Uterus (tissue), 2 donors: ENCODE results near the gene CNTN1.

ENCODE experiments used
- POLR2A ChIP-seq, 2 donors: fragments of 450-650 bp; IDR thresholded peaks; one replicate each; pipeline ENCODE4 v1.6.1; 2016; ENCODE audit warnings: antibody characterized with exemption in 2 of 2, mild to moderate bottlenecking in 1 of 2, moderate library complexity in 1 of 2
- TF ChIP-seq, protein P1 (sequence below), 4 experiments: fragments of 200-600 bp in 2 of 4; fragments of 450-650 bp in 2 of 4; sonication (generic) in 2 of 4; IDR thresholded peaks; one replicate each; pipeline ENCODE4 v1.5.1; 2016 to 2019; ENCODE audit warnings: antibody characterized with exemption in 4 of 4, mild to moderate bottlenecking in 2 of 4, moderate library complexity in 1 of 4

DNA sequence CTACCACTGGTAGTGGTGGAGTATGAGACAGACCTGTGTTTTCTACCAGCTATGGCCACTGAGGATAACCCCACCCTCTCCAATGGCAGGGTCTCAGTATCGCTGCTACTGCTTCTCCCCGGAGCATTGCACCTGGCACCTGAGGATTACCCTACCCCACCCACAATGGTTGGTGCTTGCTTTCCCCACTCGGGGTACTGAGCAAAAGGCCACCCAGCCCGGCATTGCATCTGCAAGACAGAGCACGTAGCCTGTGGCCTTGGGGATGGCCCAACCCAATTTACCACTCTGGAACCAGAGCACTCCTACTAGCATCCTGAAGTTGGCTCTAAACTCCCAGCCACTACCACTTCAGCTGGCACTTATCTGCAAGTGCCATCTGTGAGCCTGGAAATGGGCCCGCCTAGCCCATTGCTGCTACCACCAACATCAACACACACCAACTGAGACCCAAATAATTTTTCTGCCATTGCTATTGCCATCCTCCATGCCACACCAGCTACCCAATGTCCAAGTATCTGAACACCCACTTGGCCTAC is 145.7 kb downstream of the CNTN1 start:
- TF ChIP-seq POLR2A (IDR thresholded peaks at IDR 0.05) = peak in 1 of 2 donors; percentile 3
- TF ChIP-seq, protein P1, sequence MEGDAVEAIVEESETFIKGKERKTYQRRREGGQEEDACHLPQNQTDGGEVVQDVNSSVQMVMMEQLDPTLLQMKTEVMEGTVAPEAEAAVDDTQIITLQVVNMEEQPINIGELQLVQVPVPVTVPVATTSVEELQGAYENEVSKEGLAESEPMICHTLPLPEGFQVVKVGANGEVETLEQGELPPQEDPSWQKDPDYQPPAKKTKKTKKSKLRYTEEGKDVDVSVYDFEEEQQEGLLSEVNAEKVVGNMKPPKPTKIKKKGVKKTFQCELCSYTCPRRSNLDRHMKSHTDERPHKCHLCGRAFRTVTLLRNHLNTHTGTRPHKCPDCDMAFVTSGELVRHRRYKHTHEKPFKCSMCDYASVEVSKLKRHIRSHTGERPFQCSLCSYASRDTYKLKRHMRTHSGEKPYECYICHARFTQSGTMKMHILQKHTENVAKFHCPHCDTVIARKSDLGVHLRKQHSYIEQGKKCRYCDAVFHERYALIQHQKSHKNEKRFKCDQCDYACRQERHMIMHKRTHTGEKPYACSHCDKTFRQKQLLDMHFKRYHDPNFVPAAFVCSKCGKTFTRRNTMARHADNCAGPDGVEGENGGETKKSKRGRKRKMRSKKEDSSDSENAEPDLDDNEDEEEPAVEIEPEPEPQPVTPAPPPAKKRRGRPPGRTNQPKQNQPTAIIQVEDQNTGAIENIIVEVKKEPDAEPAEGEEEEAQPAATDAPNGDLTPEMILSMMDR (IDR thresholded peaks at IDR 0.05) = no peak
